PC-3 (cell line): ENCODE results near the gene USP3. TPM values are rescaled to one million over a fixed set of nuclear protein-coding genes. Genes with fewer than 3 reads are reported as not detected.

ENCODE experiments used
- ATAC-seq: fragments of 200-7000 bp; cut with Tn5 transposase; 2 replicates; pipeline ENCODE4 v1.9.1; 2020; ENCODE audit warnings: mild to moderate bottlenecking, moderate library complexity
- BruUV-seq: library from RNA; stranded (reverse); fragments of 400-500 nt; replicated peaks from 2 replicates; lab custom pipeline; 2021; lab: Mats Ljungman, UMichigan
- CTCF ChIA-PET: fragments of 300-600 bp; sonication (Branson Sonifier 250); formaldehyde crosslinking; loops from one replicate; lab custom pipeline; 2022; ENCODE audit warnings: antibody characterized with exemption; lab: Charles Lee
- POLR2A ChIA-PET: fragments of 300-600 bp; sonication (Branson Sonifier 250); formaldehyde crosslinking; loops from one replicate; lab custom pipeline; 2022; ENCODE audit warnings: antibody characterized with exemption; ENCODE audit not compliant: unreplicated experiment; lab: Charles Lee
- DNase-seq: peaks from one replicate; pipeline ENCODE4 v3.0.0-alpha.2; 2015
- H2AFZ ChIP-seq: fragments of 300-600 bp; sonication (generic); 2 replicates; pipeline ENCODE4 v1.6.0; 2016; ENCODE audit warnings: antibody characterized with exemption, low read length
- H3F3A ChIP-seq: fragments of 300-600 bp; sonication (generic); one replicate; pipeline ENCODE4 v1.6.0; 2017; ENCODE audit warnings: antibody characterized with exemption, low read length, control low read depth, mild to moderate bottlenecking; ENCODE audit not compliant: unreplicated experiment
- H3K27ac ChIP-seq: fragments of 300-600 bp; sonication (generic); 2 replicates; pipeline ENCODE4 v1.5.1; 2016; ENCODE audit warnings: mild to moderate bottlenecking, low read length
- H3K27me3 ChIP-seq: fragments of 300-600 bp; sonication (generic); 2 replicates; pipeline ENCODE4 v1.6.1; 2016; ENCODE audit warnings: low read length, mixed read lengths
- H3K36me3 ChIP-seq: fragments of 300-600 bp; sonication (generic); 2 replicates; pipeline ENCODE4 v1.6.1; 2016; ENCODE audit warnings: low read depth, mixed run types, low read length, mixed read lengths
- H3K4me1 ChIP-seq: fragments of 300-600 bp; sonication (generic); 2 replicates; pipeline ENCODE4 v1.5.1; 2016; ENCODE audit warnings: low read length; ENCODE audit not compliant: insufficient read depth
- H3K4me2 ChIP-seq: fragments of 300-600 bp; sonication (generic); 2 replicates; pipeline ENCODE4 v1.6.0; 2016; ENCODE audit warnings: low read length
- H3K4me3 ChIP-seq: fragments of 300-600 bp; sonication (generic); 2 replicates; pipeline ENCODE4 v1.5.1; 2016; ENCODE audit warnings: mild to moderate bottlenecking, low read length, mixed read lengths
- H3K79me2 ChIP-seq: fragments of 300-600 bp; sonication (generic); 2 replicates; pipeline ENCODE4 v1.6.1; 2017; ENCODE audit warnings: low read length, mixed read lengths
- H3K9ac ChIP-seq: fragments of 300-600 bp; sonication (generic); 2 replicates; pipeline ENCODE4 v1.6.0; 2016; ENCODE audit warnings: mild to moderate bottlenecking, low read length
- H3K9me2 ChIP-seq: fragments of 300-600 bp; sonication (generic); replicated peaks from 2 replicates; pipeline ENCODE4 v1.6.1; 2016; ENCODE audit warnings: mixed run types, low read length, mixed read lengths
- H3K9me3 ChIP-seq: fragments of 300-600 bp; sonication (generic); 2 replicates; pipeline ENCODE4 v1.6.1; 2016; ENCODE audit warnings: low read length, mixed read lengths
- H4K20me1 ChIP-seq: fragments of 300-600 bp; sonication (generic); 2 replicates; pipeline ENCODE4 v1.6.1; 2016; ENCODE audit warnings: low read length, mixed read lengths
- EZH2 ChIP-seq: fragments of 300-600 bp; sonication (generic); IDR thresholded peaks from one replicate; pipeline ENCODE4 v1.6.1; 2017; ENCODE audit warnings: antibody characterized with exemption, mild to moderate bottlenecking, low read length; ENCODE audit not compliant: unreplicated experiment
- EZH2phosphoT487 ChIP-seq: fragments of 300-600 bp; sonication (generic); IDR thresholded peaks from 2 replicates; pipeline ENCODE4 v1.6.1; 2018; ENCODE audit warnings: mild to moderate bottlenecking, antibody characterized with exemption, low read length, borderline replicate concordance
- intact Hi-C: fragments of 100-400 bp; cut with micrococcal nuclease; formaldehyde crosslinking; loops from 2 replicates; pipeline ENCODE4 v1.9.0; 2023
- total RNA-seq: library from RNA; depleted of rRNA; stranded (reverse); fragments of >200 nt; gene quantifications from 2 replicates; pipeline ENCODE4 v1.2.3, GENCODE V29; 2014
- TF ChIP-seq, protein P1 (sequence below): fragments of 300-600 bp; sonication (generic); conservative IDR thresholded peaks from 2 replicates; pipeline ENCODE4 v1.5.1; 2017; ENCODE audit warnings: antibody characterized with exemption, low read depth, mild to moderate bottlenecking, low read length

The USP3 gene
- total RNA-seq, 1 experiment from 2014 or later, result 26.9 TPM

DNA sequence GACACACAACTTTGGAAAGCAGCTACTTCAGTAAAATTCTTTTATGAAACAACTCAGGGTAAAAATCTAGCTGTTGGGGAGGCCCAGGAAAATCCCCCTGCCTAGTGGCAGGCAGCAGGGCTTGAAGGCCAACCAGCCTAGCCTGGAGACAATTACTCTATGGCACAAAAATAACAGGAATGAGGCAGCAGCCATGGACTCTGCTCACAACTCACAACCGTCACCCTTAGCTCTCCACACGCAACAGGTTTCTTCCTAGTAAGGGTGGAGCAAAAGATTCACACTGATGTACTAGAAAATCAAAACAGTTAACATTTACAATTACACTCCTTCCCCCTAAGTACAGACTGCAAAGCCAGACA, 92.3 kb downstream of the USP3 start:
- Histone ChIP-seq H3F3A (no peaks in the 10 kb centered on the region), H3K9me3 (no peaks in the 10 kb centered on the region), H3K9ac (no peak overlapping the region), H3K9me2 (no peaks in the 10 kb centered on the region), H3K27me3 (no peaks in the 10 kb centered on the region), H3K36me3 (peaks cover 7% of the 10 kb centered on the region; the same call in 1 of the 2 replicates), H3K4me3 (no peak overlapping the region), H3K27ac (no peak overlapping the region), H3K79me2 (peaks cover 6% of the 10 kb centered on the region), H3K4me1 (peaks cover 7% of the 10 kb centered on the region; the same call in 1 of the 2 replicates), H3K4me2 (no peak overlapping the region), H4K20me1 (no peaks in the 10 kb centered on the region), H2AFZ (no peak overlapping the region)
- DNase-seq (no peak), ATAC-seq (no peak)
- ChIA-PET POLR2A (no interaction called here), CTCF (no interaction called here)
- TF ChIP-seq, protein P1, sequence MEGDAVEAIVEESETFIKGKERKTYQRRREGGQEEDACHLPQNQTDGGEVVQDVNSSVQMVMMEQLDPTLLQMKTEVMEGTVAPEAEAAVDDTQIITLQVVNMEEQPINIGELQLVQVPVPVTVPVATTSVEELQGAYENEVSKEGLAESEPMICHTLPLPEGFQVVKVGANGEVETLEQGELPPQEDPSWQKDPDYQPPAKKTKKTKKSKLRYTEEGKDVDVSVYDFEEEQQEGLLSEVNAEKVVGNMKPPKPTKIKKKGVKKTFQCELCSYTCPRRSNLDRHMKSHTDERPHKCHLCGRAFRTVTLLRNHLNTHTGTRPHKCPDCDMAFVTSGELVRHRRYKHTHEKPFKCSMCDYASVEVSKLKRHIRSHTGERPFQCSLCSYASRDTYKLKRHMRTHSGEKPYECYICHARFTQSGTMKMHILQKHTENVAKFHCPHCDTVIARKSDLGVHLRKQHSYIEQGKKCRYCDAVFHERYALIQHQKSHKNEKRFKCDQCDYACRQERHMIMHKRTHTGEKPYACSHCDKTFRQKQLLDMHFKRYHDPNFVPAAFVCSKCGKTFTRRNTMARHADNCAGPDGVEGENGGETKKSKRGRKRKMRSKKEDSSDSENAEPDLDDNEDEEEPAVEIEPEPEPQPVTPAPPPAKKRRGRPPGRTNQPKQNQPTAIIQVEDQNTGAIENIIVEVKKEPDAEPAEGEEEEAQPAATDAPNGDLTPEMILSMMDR, result no peak
- TF ChIP-seq EZH2 (no peak), EZH2phosphoT487 (no peak)
- intact Hi-C loops, result loop anchor here (5.0 kb wide), 2 partner anchors 194 to 309 kb away; no protein-coding TSS in a partner anchor
- no TSS peak for BruUV-seq

DNA sequence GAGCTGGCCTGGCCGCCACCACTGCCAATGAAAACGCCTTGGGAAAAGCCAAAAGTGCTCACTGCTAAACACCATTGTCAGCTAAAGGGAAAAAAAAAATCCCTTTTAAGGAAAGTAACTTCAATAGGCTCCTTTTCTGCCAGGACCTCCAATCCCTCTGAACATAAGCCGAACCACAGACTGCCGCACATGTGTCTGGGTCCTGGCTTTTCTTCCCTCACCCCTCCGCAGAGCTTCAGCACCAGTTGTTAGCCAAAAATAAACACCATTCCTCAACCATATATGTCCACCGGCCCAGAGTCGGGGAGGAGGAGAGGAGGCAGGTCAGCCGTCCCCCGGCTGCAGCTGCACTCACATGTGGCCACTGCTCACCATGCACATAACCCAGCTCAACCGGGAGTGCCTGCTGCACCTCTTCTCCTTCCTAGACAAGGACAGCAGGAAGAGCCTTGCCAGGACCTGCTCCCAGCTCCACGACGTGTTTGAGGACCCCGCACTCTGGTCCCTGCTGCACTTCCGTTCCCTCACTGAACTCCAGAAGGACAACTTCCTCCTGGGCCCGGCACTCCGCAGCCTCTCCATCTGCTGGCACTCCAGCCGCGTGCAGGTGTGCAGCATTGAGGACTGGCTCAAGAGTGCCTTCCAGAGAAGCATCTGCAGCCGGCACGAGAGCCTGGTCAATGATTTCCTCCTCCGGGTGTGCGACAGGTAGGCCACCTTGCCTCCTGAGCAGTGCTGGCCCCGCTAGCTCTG, 92.8 kb downstream of the USP3 start, which contains the start of gene FBXL22:
Gene FBXL22 (plus strand): TSS at position 350 of the 753 bp plus-strand sequence. CDS start 6 bp downstream, at position 356.
- BruUV-seq, result no TSS peak
- H3K9me2 ChIP-seq, result no peaks in the 10 kb centered on the region

More for the DNA sequence above, 92.8 kb downstream of the USP3 start, which contains the start of gene FBXL22:
- Histone ChIP-seq H3K4me3 (no peak within 1 kb of the TSS), H3K4me2 (no peak within 1 kb of the TSS), H3K4me1 (peaks cover 7% of the 10 kb centered on the region; the same call in 1 of the 2 replicates), H3K9ac (no peak within 1 kb of the TSS), H3K27ac (no peak within 1 kb of the TSS), H4K20me1 (no peaks in the 10 kb centered on the region), H3K79me2 (peaks cover 6% of the 10 kb centered on the region), H3K9me3 (no peaks in the 10 kb centered on the region), H3K27me3 (no peaks in the 10 kb centered on the region), H3F3A (no peaks in the 10 kb centered on the region), H2AFZ (no peak within 1 kb of the TSS), H3K36me3 (peaks cover 6% of the 10 kb centered on the region; the same call in 1 of the 2 replicates)
- POLR2A ChIA-PET, result no interaction called here
- CTCF ChIA-PET, result interaction anchor here (0.5 kb wide), 1 partner anchor 93 kb away, joined by 4 read pairs; no protein-coding TSS in a partner anchor
- DNase-seq (no peak), ATAC-seq (no peak)
- TF ChIP-seq, protein P1, result no peak
- no peak for TF ChIP-seq EZH2phosphoT487
- TF ChIP-seq EZH2, result no peak
- intact Hi-C loops, result loop anchor here (5.0 kb wide), 2 partner anchors 195 to 310 kb away; no protein-coding TSS in a partner anchor
